Endothelial cell of umbilical vein (primary cell): ENCODE results near the gene SELENOF. TPM values are rescaled to one million over a fixed set of nuclear protein-coding genes. Genes with fewer than 3 reads are reported as not detected.

Experiments used
- BruUV-seq: library from RNA; stranded (reverse); fragments of 400-500 nt; replicated peaks from 2 replicates; lab custom pipeline; 2021; lab: Mats Ljungman, UMichigan
- CTCF ChIA-PET: fragments of 300-600, 350-600 bp; sonication (Branson Sonifier 250); formaldehyde crosslinking; loops from one replicate; lab custom pipeline; 2021; ENCODE audit warnings: antibody characterized with exemption, inconsistent platforms; lab: Charles Lee
- POLR2A ChIA-PET: fragments of 300-600, 350-600 bp; sonication (Branson Sonifier 250); formaldehyde crosslinking; loops from one replicate; lab custom pipeline; 2021; ENCODE audit warnings: antibody characterized with exemption, inconsistent platforms; lab: Charles Lee
- DNase-seq: peaks from one replicate; pipeline ENCODE4 v3.0.0-alpha.2; 2011; ENCODE audit warnings: low read depth, low spot score
- FAIRE-seq: peaks from 2 replicates; lab custom pipeline; 2011; peaks lifted over from hg19 to GRCh38; lab: Jason Lieb, UNC
- H2AFZ ChIP-seq: 2 replicates; pipeline ENCODE4 v1.6.0; 2012; ENCODE audit warnings: low read depth, low read length, control low read depth, inconsistent platforms
- H3K27ac ChIP-seq: 2 replicates; pipeline ENCODE4 v1.5.1; 2011; ENCODE audit warnings: low read depth, mild to moderate bottlenecking, control low read depth, low read length, moderate library complexity; ENCODE audit not compliant: insufficient read depth
- H3K27me3 ChIP-seq, 2 experiments: 2 replicates each; pipeline versions ENCODE4 v1.6.0 to v1.6.1; 2011; ENCODE audit warnings: low read length in 2 of 2, mixed read lengths in 1 of 2; ENCODE audit not compliant: control insufficient read depth in 2 of 2, insufficient read depth in 2 of 2
- H3K36me3 ChIP-seq, 2 experiments: 2 replicates in 1 of 2; 3 replicates in 1 of 2; pipeline ENCODE4 v1.5.1; 2011; ENCODE audit warnings: low read length in 2 of 2, mild to moderate bottlenecking in 1 of 2, moderate library complexity in 1 of 2; ENCODE audit not compliant: control insufficient read depth in 2 of 2, insufficient read depth in 2 of 2; ENCODE audit errors: extremely low read depth in 1 of 2
- H3K4me1 ChIP-seq: 3 replicates; pipeline ENCODE4 v1.5.1; 2011; ENCODE audit warnings: mild to moderate bottlenecking, low read length; ENCODE audit not compliant: control insufficient read depth, insufficient read depth; ENCODE audit errors: extremely low read depth
- H3K4me2 ChIP-seq: 2 replicates; pipeline ENCODE4 v1.6.1; 2011; ENCODE audit warnings: low read length, control low read depth, mixed read lengths; ENCODE audit not compliant: insufficient read depth
- H3K4me3 ChIP-seq, 3 experiments: fragments of 200-600 bp in 1 of 3; sonication (generic), shearing (Covaris generic) in 1 of 3; replicated peaks in 1 of 3; 2 replicates each; pipeline ENCODE4 v1.5.1; 2011 to 2016; ENCODE audit warnings: control low read depth in 3 of 3, low read length in 3 of 3, mild to moderate bottlenecking in 2 of 3, inconsistent platforms in 1 of 3, low read depth in 1 of 3, moderate library complexity in 1 of 3; ENCODE audit not compliant: insufficient read depth in 1 of 3
- H3K79me2 ChIP-seq: 2 replicates; pipeline ENCODE4 v1.6.0; 2012; ENCODE audit warnings: low read length, inconsistent platforms; ENCODE audit not compliant: control insufficient read depth, insufficient read depth
- H3K9ac ChIP-seq: replicated peaks from 2 replicates; pipeline ENCODE3; 2011; ENCODE audit warnings: low read length, control low read depth; ENCODE audit not compliant: insufficient read depth; ENCODE audit errors: extremely low read depth
- H3K9me1 ChIP-seq: replicated peaks from 3 replicates; pipeline ENCODE4 v1.6.0; 2011; ENCODE audit warnings: mild to moderate bottlenecking, low read length; ENCODE audit not compliant: control insufficient read depth, insufficient read depth; ENCODE audit errors: extremely low read depth
- H3K9me3 ChIP-seq: replicated peaks from 2 replicates; pipeline ENCODE4 v1.5.1; 2012; ENCODE audit warnings: low read length, inconsistent platforms; ENCODE audit not compliant: control insufficient read depth, insufficient read depth
- H4K20me1 ChIP-seq: replicated peaks from 2 replicates; pipeline ENCODE3; 2011; ENCODE audit warnings: mild to moderate bottlenecking, low read length; ENCODE audit not compliant: control insufficient read depth, insufficient read depth; ENCODE audit errors: extremely low read depth
- CTCF ChIP-seq, 2 donors: IDR thresholded peaks; 1 replicate in 1 of 2; 2 replicates in 1 of 2; pipeline ENCODE4 v1.5.1; 2011; ENCODE audit warnings: low read length in 2 of 2, mild to moderate bottlenecking in 2 of 2, moderate library complexity in 2 of 2, control low read depth in 1 of 2, inconsistent platforms in 1 of 2, low read depth in 1 of 2; ENCODE audit not compliant: insufficient read depth in 1 of 2; ENCODE audit errors: extremely low read depth in 1 of 2
- EZH2 ChIP-seq: IDR thresholded peaks from 2 replicates; pipeline ENCODE4 v1.6.1; 2012; ENCODE audit warnings: borderline replicate concordance, low read depth, mild to moderate bottlenecking, moderate library complexity, low read length, inconsistent platforms; ENCODE audit not compliant: severe bottlenecking
- FOS ChIP-seq: IDR thresholded peaks from 2 replicates; pipeline ENCODE4 v1.6.1; 2011; ENCODE audit warnings: mild to moderate bottlenecking, low read length, moderate library complexity, borderline replicate concordance; ENCODE audit not compliant: insufficient read depth
- GATA2 ChIP-seq: IDR thresholded peaks from 2 replicates; pipeline ENCODE4 v1.7.0; 2011; ENCODE audit warnings: low read depth, mild to moderate bottlenecking, moderate library complexity, mixed read lengths, low read length; ENCODE audit not compliant: insufficient read length, insufficient read depth
- JUN ChIP-seq: IDR thresholded peaks from 2 replicates; pipeline ENCODE4 v1.6.1; 2011; ENCODE audit warnings: borderline replicate concordance, low read depth; ENCODE audit not compliant: insufficient read length, insufficient read depth
- MAX ChIP-seq: IDR thresholded peaks from 2 replicates; pipeline ENCODE4 v1.6.1; 2011; ENCODE audit not compliant: insufficient read depth, insufficient read length
- MYC ChIP-seq: IDR thresholded peaks from one replicate; pipeline ENCODE4 v1.6.1; 2011; ENCODE audit warnings: mild to moderate bottlenecking, low read depth, low read length
- POLR2A ChIP-seq: IDR thresholded peaks from 2 replicates; pipeline ENCODE4 v1.6.1; 2012; ENCODE audit warnings: low read depth, mild to moderate bottlenecking, control low read depth, low read length
- POLR2AphosphoS5 ChIP-seq: IDR thresholded peaks from 2 replicates; pipeline ENCODE4 v1.6.1; 2012; ENCODE audit warnings: low read depth, mild to moderate bottlenecking, control low read depth, low read length, moderate library complexity; ENCODE audit not compliant: insufficient read depth
- dilution Hi-C: fragments of 300-500 bp; cut with MboI; formaldehyde crosslinking; loops from one replicate; pipeline ENCODE4 v1.15.0; 2019; ENCODE audit warnings: low sequenced_read_pairs; ENCODE audit not compliant: extremely low pct_ligation_motif_present
- intact Hi-C: fragments of 100-400 bp; cut with micrococcal nuclease; formaldehyde crosslinking; loops from one replicate; pipeline ENCODE4 v1.10.0; 2022
- polyA plus RNA-seq, 4 experiments: library from polyadenylated mRNA; depleted of rRNA in 3 of 4; stranded (reverse) in 3 of 4; unstranded in 1 of 4; fragments of >200 nt; gene quantifications; 2 replicates each; pipeline versions ENCODE4 v1.2.1 to v1.2.3, GENCODE V29; 2011 to 2012; ENCODE audit warnings: missing spikeins in 1 of 4
- total RNA-seq: library from RNA; stranded (reverse); gene quantifications from 2 replicates; pipeline ENCODE4 v1.2.3, GENCODE V29; 2021

Gene SELENOF
- total and polyA plus RNA-seq, 2 donors (not counting 3 experiments of a cell fraction or from before 2014, with no cell fraction given), result 102 to 202 TPM

GRCh38 chr1:86829321-86829720, 84.6 kb downstream of the SELENOF start:
- Histone ChIP-seq H3K9me3 (no peaks in the 10 kb centered on the region), H3K4me2 (no peak overlapping the region), H2AFZ (no peak overlapping the region), H3K36me3 (no peaks in the 10 kb centered on the region), H3K4me1 (no peaks in the 10 kb centered on the region), H3K9ac (no peak overlapping the region), H3K27me3 (peaks cover 0 to 1% of the 10 kb centered on the region in 2 experiments), H3K79me2 (no peaks in the 10 kb centered on the region), H3K27ac (no peak overlapping the region), H3K4me3 (no peak overlapping the region), H4K20me1 (no peaks in the 10 kb centered on the region), H3K9me1 (no peaks in the 10 kb centered on the region)
- ChIA-PET CTCF (interaction anchor here (1.5 to 1.8 kb wide), 2 partner anchors 48 to 135 kb away, joined by 3 to 6 read pairs; no protein-coding TSS in a partner anchor), POLR2A (no interaction called here)
- DNase-seq, result no peak
- dilution Hi-C loops, result no loop called here
- no peak for TF ChIP-seq FOS
- no peak for TF ChIP-seq MYC
- TF ChIP-seq POLR2AphosphoS5, result no peak
- TF ChIP-seq MAX, result no peak
- no peak for TF ChIP-seq EZH2
- no peak for TF ChIP-seq GATA2
- TF ChIP-seq CTCF (IDR thresholded peaks at IDR 0.05; ENCODE audit: extremely low read depth in 1 of 2, insufficient read depth in 1 of 2, low read depth in 1 of 2, low read length in 2 of 2), result no peak
- TF ChIP-seq POLR2A, result no peak
- no peak for TF ChIP-seq JUN
- FAIRE-seq, result no peak
- no TSS peak for BruUV-seq
- intact Hi-C loops, result no loop called here
